Caco-2 (cell line): ENCODE data around the gene INPP5J. TPM values are rescaled to one million over a fixed set of nuclear protein-coding genes. Genes with fewer than 3 reads are reported as not detected.

Experiments
- BruUV-seq: library from RNA; stranded (reverse); fragments of 400-500 nt; replicated peaks from 2 replicates; lab custom pipeline; 2021; lab: Mats Ljungman, UMichigan
- CTCF ChIA-PET: fragments of 300-600 bp; sonication (Branson Sonifier 250); formaldehyde crosslinking; loops from one replicate; lab custom pipeline; 2022; ENCODE audit warnings: antibody characterized with exemption; lab: Charles Lee
- POLR2A ChIA-PET: fragments of 300-600 bp; sonication (Branson Sonifier 250); formaldehyde crosslinking; loops from one replicate; lab custom pipeline; 2022; ENCODE audit warnings: antibody characterized with exemption; lab: Charles Lee
- DNase-seq, 2 experiments: peaks; one replicate each; pipeline versions ENCODE4 v3.0.0 to v3.0.0-alpha.2; 2020 to 2022
- H3K27me3 ChIP-seq: replicated peaks from 2 replicates; pipeline ENCODE4 v1.6.0; 2011; ENCODE audit warnings: low read length; ENCODE audit not compliant: control insufficient read depth, insufficient read depth
- H3K36me3 ChIP-seq: 2 replicates; pipeline ENCODE4 v1.5.1; 2011; ENCODE audit warnings: low read length; ENCODE audit not compliant: control insufficient read depth, insufficient read depth
- H3K4me1 ChIP-seq: fragments of 250-450 bp; sonication (Bioruptor Pico); 2 replicates; pipeline ENCODE4 v1.5.1; 2020; ENCODE audit warnings: mild to moderate bottlenecking
- H3K4me3 ChIP-seq: 2 replicates; pipeline ENCODE4 v1.5.1; 2011; ENCODE audit warnings: low read depth, mild to moderate bottlenecking, control low read depth, low read length
- H3K9me3 ChIP-seq: fragments of 250-450 bp; sonication (Bioruptor Pico); 2 replicates; pipeline ENCODE4 v1.5.1; 2020; ENCODE audit warnings: mild to moderate bottlenecking, moderate library complexity
- H3K27ac Mint-ChIP-seq: one replicate; pipeline ENCODE4 v1.8.0; 2022; ENCODE audit warnings: mixed read lengths; ENCODE audit not compliant: unreplicated experiment
- H3K27me3 Mint-ChIP-seq: one replicate; pipeline ENCODE4 v1.8.0; 2022; ENCODE audit warnings: mixed read lengths; ENCODE audit not compliant: insufficient read depth, unreplicated experiment
- H3K36me3 Mint-ChIP-seq: one replicate; pipeline ENCODE4 v1.8.0; 2022; ENCODE audit warnings: mild to moderate bottlenecking, mixed read lengths; ENCODE audit not compliant: insufficient read depth, unreplicated experiment
- H3K4me1 Mint-ChIP-seq: one replicate; pipeline ENCODE4 v1.8.0; 2022; ENCODE audit warnings: low read depth, mixed read lengths; ENCODE audit not compliant: unreplicated experiment
- H3K4me3 Mint-ChIP-seq: one replicate; pipeline ENCODE4 v1.8.0; 2022; ENCODE audit warnings: mild to moderate bottlenecking, moderate library complexity, mixed read lengths; ENCODE audit not compliant: unreplicated experiment
- H3K9me3 Mint-ChIP-seq: one replicate; pipeline ENCODE4 v1.8.0; 2022; ENCODE audit warnings: mixed read lengths; ENCODE audit not compliant: unreplicated experiment
- CTCF ChIP-seq, 2 experiments: fragments of 200-600 bp in 1 of 2; IDR thresholded peaks; 1 replicate in 1 of 2; 2 replicates in 1 of 2; pipeline versions ENCODE4 v1.5.1 to v1.8.0; 2011 to 2022; ENCODE audit warnings: antibody characterized with exemption in 1 of 2, control low read depth in 1 of 2, inconsistent platforms in 1 of 2, low read depth in 1 of 2, low read length in 1 of 2, mild to moderate bottlenecking in 1 of 2, moderate library complexity in 1 of 2; ENCODE audit not compliant: insufficient read depth in 1 of 2, severe bottlenecking in 1 of 2, unreplicated experiment in 1 of 2
- intact Hi-C: fragments of 100-400 bp; cut with micrococcal nuclease; formaldehyde crosslinking; loops from one replicate; pipeline ENCODE4 v1.10.0; 2022; ENCODE audit not compliant: unreplicated experiment
- total RNA-seq: library from RNA; stranded (reverse); gene quantifications from 2 replicates; pipeline ENCODE4 v1.2.3, GENCODE V29; 2022

Gene INPP5J
- total RNA-seq, 1 experiment from 2014 or later, result 6.8 TPM

- Mint-ChIP-seq H3K27ac (no peak overlapping the region), H3K9me3 (no peaks in the 10 kb centered on the region), H3K36me3 (peaks cover 15% of the 10 kb centered on the region), H3K4me1 (no peaks in the 10 kb centered on the region), H3K4me3 (no peak overlapping the region), H3K27me3 (no peaks in the 10 kb centered on the region)
- no peaks in the 10 kb centered on the region; the same call in none of the 2 replicates for H3K36me3 ChIP-seq
- H3K4me3 ChIP-seq, result no peak overlapping the region
- DNase-seq, result no peak
- H3K4me1 ChIP-seq, result no peaks in the 10 kb centered on the region
- intact Hi-C loops, result no loop called here
- POLR2A ChIA-PET, result no interaction called here
- no TSS peak for BruUV-seq
- H3K9me3 ChIP-seq, result no peaks in the 10 kb centered on the region
- no peaks in the 10 kb centered on the region for H3K27me3 ChIP-seq
- CTCF ChIA-PET, result no interaction called here
- TF ChIP-seq CTCF (IDR thresholded peaks at IDR 0.05; ENCODE audit: insufficient read depth in 1 of 2, low read depth in 1 of 2, low read length in 1 of 2, severe bottlenecking in 1 of 2, unreplicated experiment in 1 of 2), result no peak
These were observed 31.4 kb upstream of the INPP5J start for GRCh38 chr22:31091106-31091975.

- ChIA-PET CTCF (interaction anchor here (0.7 kb wide), 1 partner anchor 76 kb away, joined by 3 read pairs; no protein-coding TSS in a partner anchor), POLR2A (no interaction called here)
- no TSS peak for BruUV-seq
- Histone ChIP-seq H3K9me3 (no peaks in the 10 kb centered on the region), H3K4me3 (no peak overlapping the region), H3K4me1 (no peaks in the 10 kb centered on the region), H3K36me3 (no peaks in the 10 kb centered on the region; the same call in none of the 2 replicates), H3K27me3 (no peaks in the 10 kb centered on the region)
- Mint-ChIP-seq H3K4me1 (no peaks in the 10 kb centered on the region), H3K36me3 (peaks cover 19% of the 10 kb centered on the region), H3K9me3 (no peaks in the 10 kb centered on the region), H3K4me3 (no peak overlapping the region), H3K27me3 (no peaks in the 10 kb centered on the region), H3K27ac (no peak overlapping the region)
- no peak for DNase-seq
- intact Hi-C loops, result no loop called here
- TF ChIP-seq CTCF (IDR thresholded peaks at IDR 0.05; ENCODE audit: insufficient read depth in 1 of 2, low read depth in 1 of 2, low read length in 1 of 2, severe bottlenecking in 1 of 2, unreplicated experiment in 1 of 2), result no peak
These were observed 30.6 kb upstream of the INPP5J start for GRCh38 chr22:31092161-31092560.

GRCh38 chr22:31093086-31093850 is 29.5 kb upstream of the INPP5J start:
- no peaks in the 10 kb centered on the region; the same call in none of the 2 replicates for H3K36me3 ChIP-seq
- TF ChIP-seq CTCF (IDR thresholded peaks at IDR 0.05; ENCODE audit: insufficient read depth in 1 of 2, low read depth in 1 of 2, low read length in 1 of 2, severe bottlenecking in 1 of 2, unreplicated experiment in 1 of 2), result no peak

More at GRCh38 chr22:31093086-31093850, 29.5 kb upstream of the INPP5J start:
- H3K36me3 Mint-ChIP-seq, result peaks cover 13% of the 10 kb centered on the region
- BruUV-seq, result no TSS peak
- H3K27ac Mint-ChIP-seq, result no peak overlapping the region
- H3K4me3 Mint-ChIP-seq, result no peak overlapping the region
- no peak overlapping the region for H3K4me3 ChIP-seq
- intact Hi-C loops, result no loop called here
- no peaks in the 10 kb centered on the region for H3K9me3 ChIP-seq
- no peaks in the 10 kb centered on the region for H3K4me1 Mint-ChIP-seq
- ChIA-PET CTCF (no interaction called here), POLR2A (no interaction called here)
- H3K9me3 Mint-ChIP-seq, result no peaks in the 10 kb centered on the region
- H3K27me3 Mint-ChIP-seq, result no peaks in the 10 kb centered on the region
- DNase-seq, result no peak
- no peaks in the 10 kb centered on the region for H3K4me1 ChIP-seq
- H3K27me3 ChIP-seq, result no peaks in the 10 kb centered on the region
